Upper lobe of left lung (tissue), 6 donors: ENCODE data around the gene SELENOW. TPM values are rescaled to one million over a fixed set of nuclear protein-coding genes. Genes with fewer than 3 reads are reported as not detected.

Experiments used
- ATAC-seq, 2 donors: fragments of 200-7000 bp; cut with Tn5 transposase; one replicate each; pipeline ENCODE4 v1.9.1; 2022; ENCODE audit warnings: mild to moderate bottlenecking in 2 of 2, moderate library complexity in 2 of 2; ENCODE audit not compliant: low FRiP score in 2 of 2
- DNase-seq, 2 donors: peaks; one replicate each; pipeline ENCODE4 v3.0.0-alpha.2; 2019 to 2020
- H3K27ac ChIP-seq, 4 donors: fragments of 200-600 bp; sonication (generic); one replicate each; pipeline ENCODE4 v1.5.1; 2016 to 2019
- H3K27me3 ChIP-seq, 4 donors: fragments of 200-600 bp; sonication (generic); one replicate each; pipeline ENCODE4 v1.5.1; 2017 to 2019
- H3K36me3 ChIP-seq, 4 donors: fragments of 200-600 bp; sonication (generic); one replicate each; pipeline ENCODE4 v1.5.1; 2016 to 2019
- H3K4me1 ChIP-seq, 4 donors: fragments of 200-600 bp; sonication (generic); one replicate each; pipeline ENCODE4 v1.5.1; 2018 to 2019
- H3K4me3 ChIP-seq, 4 donors: fragments of 200-600 bp; sonication (generic); one replicate each; pipeline ENCODE4 v1.5.1; 2017 to 2019; ENCODE audit warnings: mild to moderate bottlenecking in 2 of 4, moderate library complexity in 1 of 4
- H3K9me3 ChIP-seq, 4 donors: fragments of 200-600 bp; sonication (generic); one replicate each; pipeline ENCODE4 v1.5.1; 2018 to 2019
- EP300 ChIP-seq, 4 donors: sonication (generic); formaldehyde crosslinking; IDR thresholded peaks; one replicate each; pipeline ENCODE4 v1.5.1; 2017; ENCODE audit warnings: antibody characterized with exemption in 4 of 4, control low read depth in 2 of 4
- POLR2A ChIP-seq, 4 donors: fragments of 450-650 bp; IDR thresholded peaks; one replicate each; pipeline ENCODE4 v1.5.1; 2016 to 2017; ENCODE audit warnings: antibody characterized with exemption in 4 of 4, mild to moderate bottlenecking in 2 of 4
- POLR2AphosphoS5 ChIP-seq, 2 donors: sonication (generic); formaldehyde crosslinking; IDR thresholded peaks; one replicate each; pipeline ENCODE4 v1.5.1; 2017; ENCODE audit warnings: antibody characterized with exemption in 2 of 2
- WGBS, 2 donors: methylation state at CpG; one replicate each; pipeline ENCODE4 v1.1.5; 2017 to 2018; 5-methylcytosine and 5-hydroxymethylcytosine counted together
- small RNA-seq, 4 donors: library from RNA; depleted of rRNA; stranded (forward); fragments of <200 nt; gene quantifications; one replicate each; pipeline ENCODE3, GENCODE V24; 2016
- total RNA-seq, 6 donors: library from RNA; depleted of rRNA in 4 of 6; stranded (reverse); fragments of >200 nt in 4 of 6; gene quantifications; one replicate each; pipeline versions ENCODE4 v1.1.0 to v1.2.1, GENCODE V29; 2016 to 2021
- TF ChIP-seq, protein P1 (sequence below), 6 experiments: fragments of 450-650 bp in 4 of 6; fragments of 200-600 bp in 2 of 6; sonication (generic) in 2 of 6; IDR thresholded peaks; one replicate each; pipeline ENCODE4 v1.5.1; 2016 to 2019; ENCODE audit warnings: antibody characterized with exemption in 6 of 6
- donor health status: DM: no; HTN: no; CAD: no; lungs with moderate emphysema.
- donor health status: DM: no; HTN: yes; CAD: no; lungs with severe emphysema.

Gene SELENOW
- total RNA-seq, 6 donors from 2014 or later, result 194 to 455 (median 325) TPM

- no peak overlapping the region for H3K27ac ChIP-seq
- ATAC-seq (no peak), DNase-seq (no peak)
- peaks cover 0 to 4% (median 0%) of the 10 kb centered on the region in 4 donors for H3K27me3 ChIP-seq
- 53 to 67% methylated on average over 2 of the region's 2 CpGs for WGBS, 2 donors
- no peaks in the 10 kb centered on the region for H3K9me3 ChIP-seq
- H3K36me3 ChIP-seq, result no peaks in the 10 kb centered on the region
- H3K4me3 ChIP-seq, result no peak overlapping the region
- H3K4me1 ChIP-seq, result no peaks in the 10 kb centered on the region
- TF ChIP-seq POLR2A (IDR thresholded peaks at IDR 0.05), result no peak
- TF ChIP-seq, protein P1, sequence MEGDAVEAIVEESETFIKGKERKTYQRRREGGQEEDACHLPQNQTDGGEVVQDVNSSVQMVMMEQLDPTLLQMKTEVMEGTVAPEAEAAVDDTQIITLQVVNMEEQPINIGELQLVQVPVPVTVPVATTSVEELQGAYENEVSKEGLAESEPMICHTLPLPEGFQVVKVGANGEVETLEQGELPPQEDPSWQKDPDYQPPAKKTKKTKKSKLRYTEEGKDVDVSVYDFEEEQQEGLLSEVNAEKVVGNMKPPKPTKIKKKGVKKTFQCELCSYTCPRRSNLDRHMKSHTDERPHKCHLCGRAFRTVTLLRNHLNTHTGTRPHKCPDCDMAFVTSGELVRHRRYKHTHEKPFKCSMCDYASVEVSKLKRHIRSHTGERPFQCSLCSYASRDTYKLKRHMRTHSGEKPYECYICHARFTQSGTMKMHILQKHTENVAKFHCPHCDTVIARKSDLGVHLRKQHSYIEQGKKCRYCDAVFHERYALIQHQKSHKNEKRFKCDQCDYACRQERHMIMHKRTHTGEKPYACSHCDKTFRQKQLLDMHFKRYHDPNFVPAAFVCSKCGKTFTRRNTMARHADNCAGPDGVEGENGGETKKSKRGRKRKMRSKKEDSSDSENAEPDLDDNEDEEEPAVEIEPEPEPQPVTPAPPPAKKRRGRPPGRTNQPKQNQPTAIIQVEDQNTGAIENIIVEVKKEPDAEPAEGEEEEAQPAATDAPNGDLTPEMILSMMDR (IDR thresholded peaks at IDR 0.05), result no peak
- TF ChIP-seq POLR2AphosphoS5 (IDR thresholded peaks at IDR 0.05), result no peak
- no peak for TF ChIP-seq EP300 (IDR thresholded peaks at IDR 0.05)
These were observed 41.9 kb downstream of the SELENOW start for GRCh38 chr19:47820410-47820809.

DNA sequence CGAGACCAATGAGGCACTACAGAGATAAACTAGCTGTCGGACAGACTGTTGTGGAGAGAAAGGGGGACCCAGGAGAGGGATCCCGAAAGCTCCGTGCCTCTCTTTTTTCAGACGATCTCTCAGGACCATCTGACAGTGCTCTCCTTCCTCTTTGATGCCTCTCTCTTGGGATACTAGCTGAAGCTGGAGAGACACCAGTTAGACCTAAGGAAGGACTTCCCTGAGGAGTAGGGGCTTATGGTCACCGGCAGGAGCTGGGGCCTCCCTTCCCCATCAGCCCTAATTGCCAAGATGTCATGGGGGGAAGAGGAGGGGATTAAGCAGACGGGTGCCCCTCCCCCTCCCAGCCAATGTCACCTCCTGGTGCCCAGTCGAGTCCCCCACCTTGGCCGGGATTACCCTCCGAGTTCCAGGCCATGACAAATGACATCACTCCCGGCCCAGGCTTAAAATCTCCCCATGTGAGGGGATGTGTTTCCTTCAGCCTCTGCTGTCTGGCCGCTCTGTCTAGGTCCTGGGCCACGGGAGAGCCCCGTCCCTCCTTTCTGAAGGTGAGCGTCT, 43.0 kb downstream of the SELENOW start, which contains the start of gene CRX:
Gene CRX (plus strand): TSS at position 478 of the 561 bp plus-strand sequence. CDS start 12,507 bp downstream, outside the sequence.
- H3K27me3 ChIP-seq, result peaks cover 0 to 4% (median 0%) of the 10 kb centered on the region in 4 donors
- ATAC-seq (no peak), DNase-seq (no peak)
- no peaks in the 10 kb centered on the region for H3K9me3 ChIP-seq
- H3K4me3 ChIP-seq, result no peak within 1 kb of the TSS
- no peaks in the 10 kb centered on the region for H3K36me3 ChIP-seq
- 42 to 44% methylated on average over 12 to 15 of the region's 15 CpGs for WGBS, 2 donors
- H3K4me1 ChIP-seq, result no peaks in the 10 kb centered on the region
- TF ChIP-seq EP300 (IDR thresholded peaks at IDR 0.05) (no peak), POLR2A (IDR thresholded peaks at IDR 0.05) (no peak), POLR2AphosphoS5 (IDR thresholded peaks at IDR 0.05) (no peak)
- TF ChIP-seq, protein P1 (IDR thresholded peaks at IDR 0.05), result no peak
- no peak within 1 kb of the TSS for H3K27ac ChIP-seq

- H3K36me3 ChIP-seq, result no peaks in the 10 kb centered on the region
- DNase-seq (no peak), ATAC-seq (no peak)
- no peak overlapping the region for H3K27ac ChIP-seq
- H3K9me3 ChIP-seq, result no peaks in the 10 kb centered on the region
- peaks cover 0 to 4% (median under 1%) of the 10 kb centered on the region in 4 donors for H3K27me3 ChIP-seq
- 75 to 83% methylated on average over 5 to 6 of the region's 6 CpGs for WGBS, 2 donors
- no peak overlapping the region for H3K4me3 ChIP-seq
- TF ChIP-seq EP300 (IDR thresholded peaks at IDR 0.05), result no peak
- TF ChIP-seq POLR2AphosphoS5 (IDR thresholded peaks at IDR 0.05), result no peak
- TF ChIP-seq POLR2A (IDR thresholded peaks at IDR 0.05), result no peak
- TF ChIP-seq, protein P1 (IDR thresholded peaks at IDR 0.05), result no peak
- H3K4me1 ChIP-seq, result no peaks in the 10 kb centered on the region
These were observed 45.9 kb downstream of the SELENOW start for GRCh38 chr19:47824396-47824795.

GRCh38 chr19:47826800-47827199, 48.3 kb downstream of the SELENOW start:
- Histone ChIP-seq H3K4me1 (no peaks in the 10 kb centered on the region), H3K36me3 (no peaks in the 10 kb centered on the region), H3K4me3 (no peak overlapping the region), H3K9me3 (no peaks in the 10 kb centered on the region), H3K27me3 (peaks cover 0 to 2% (median 0%) of the 10 kb centered on the region in 4 donors), H3K27ac (no peak overlapping the region)
- no peak for DNase-seq
- no peak for ATAC-seq
- 73 to 81% methylated on average over 6 of the region's 6 CpGs for WGBS, 2 donors
- TF ChIP-seq, protein P1 (IDR thresholded peaks at IDR 0.05), result no peak
- no peak for TF ChIP-seq POLR2A (IDR thresholded peaks at IDR 0.05)
- no peak for TF ChIP-seq EP300 (IDR thresholded peaks at IDR 0.05)
- no peak for TF ChIP-seq POLR2AphosphoS5 (IDR thresholded peaks at IDR 0.05)

DNA sequence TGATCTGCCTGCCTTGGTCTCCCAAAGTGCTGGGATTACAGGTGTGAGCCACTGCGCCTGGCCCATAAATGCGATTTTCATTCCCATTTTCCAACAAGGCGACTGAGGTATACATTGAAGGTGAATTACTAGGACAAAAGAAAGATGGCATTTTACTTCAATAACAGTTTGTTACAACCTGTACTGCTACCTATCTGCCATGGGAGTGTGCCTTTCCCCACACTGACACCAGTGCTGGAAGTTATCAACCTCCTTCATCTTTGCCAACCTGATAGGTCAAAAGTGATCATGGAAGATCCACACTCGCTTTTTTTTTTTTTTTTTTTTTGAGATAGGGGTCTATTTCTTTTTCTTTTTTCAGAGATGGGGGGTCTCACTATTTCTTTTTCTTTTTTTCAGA, 54.2 kb downstream of the SELENOW start:
- Histone ChIP-seq H3K4me1 (no peaks in the 10 kb centered on the region), H3K9me3 (no peaks in the 10 kb centered on the region), H3K36me3 (no peaks in the 10 kb centered on the region), H3K4me3 (no peak overlapping the region), H3K27me3 (peaks cover 0 to 2% (median 0%) of the 10 kb centered on the region in 4 donors), H3K27ac (no peak overlapping the region)
- DNase-seq (no peak), ATAC-seq (no peak)
- WGBS, 2 donors, result 77 to 78% methylated on average over 4 of the region's 4 CpGs
- no peak for TF ChIP-seq POLR2AphosphoS5 (IDR thresholded peaks at IDR 0.05)

Small RNAs within 50 kb of the gene (small RNA-seq; reads per million reads assigned to genes)
- gene AC008745.1 (0 reads per million in 4 donors), gene SNORD23 (0 reads per million in 4 donors)

Other genes starting within 250 kb of the SELENOW start
- 1 to 10 TPM in 1 of 6 donors, under 1 TPM in 5; 0.20 to 2.1 (median 0.42) TPM for gene ZNF541, start 205.6 kb upstream of the SELENOW start, total RNA-seq
- 10 to 100 TPM in 4 of 6 donors, 1 to 10 TPM in 2; 5.0 to 66.1 (median 15.2) TPM for gene BICRA, start 169.6 kb upstream of the SELENOW start, total RNA-seq
- 100 to 1,000 TPM in 4 of 6 donors, 10 to 100 TPM in 2; 80.7 to 426 (median 181) TPM for gene EHD2, start 65.3 kb upstream of the SELENOW start, total RNA-seq
- gene NOP53, start 33.2 kb upstream of the SELENOW start, total RNA-seq, result 100 to 1,000 TPM; 261 to 432 (median 282) TPM
- not detected for gene TPRX1, start 25.8 kb downstream of the SELENOW start, total RNA-seq
- gene CRX, start 43.2 kb downstream of the SELENOW start, total RNA-seq, result not detected
- gene TPRX2, start 80.5 kb downstream of the SELENOW start, total RNA-seq, result not detected
- under 1 TPM in 2 of 6 donors, not detected in 4; 0.20 to 0.31 TPM for gene SULT2A1, start 107.6 kb downstream of the SELENOW start, total RNA-seq
- not detected for gene BSPH1, start 213.5 kb downstream of the SELENOW start, total RNA-seq
- gene ELSPBP1, start 215.9 kb downstream of the SELENOW start, total RNA-seq, result not detected